Muscle layer of duodenum (tissue), 2 donors: ENCODE results near the gene FAM24B.
"Not testable (repeated sequence)": the region's sequence is repeated elsewhere in the genome, so short reads cannot be mapped to it uniquely, and the experiment has no call there.

Experiments
- H3K27ac ChIP-seq: one replicate; pipeline ENCODE4 v1.7.0; 2013; ENCODE audit warnings: mild to moderate bottlenecking, low read length
- H3K27me3 ChIP-seq: one replicate; pipeline ENCODE4 v1.7.0; 2013; ENCODE audit warnings: low read depth, mild to moderate bottlenecking, control low read depth, low read length
- H3K36me3 ChIP-seq, 2 donors: one replicate each; pipeline ENCODE4 v1.7.0; 2013; ENCODE audit warnings: low read length in 2 of 2, control low read depth in 1 of 2, mild to moderate bottlenecking in 1 of 2; ENCODE audit not compliant: insufficient read depth in 2 of 2, control insufficient read depth in 1 of 2
- H3K4me1 ChIP-seq, 2 donors: one replicate each; pipeline ENCODE4 v1.7.0; 2013; ENCODE audit warnings: low read length in 2 of 2, mild to moderate bottlenecking in 2 of 2, control low read depth in 1 of 2, moderate library complexity in 1 of 2; ENCODE audit not compliant: insufficient read depth in 2 of 2, control insufficient read depth in 1 of 2
- H3K4me3 ChIP-seq, 2 donors: one replicate each; pipeline ENCODE4 v1.7.0; 2013; ENCODE audit warnings: low read length in 2 of 2, low read depth in 1 of 2, mild to moderate bottlenecking in 1 of 2
- H3K9me3 ChIP-seq, 2 donors: one replicate each; pipeline ENCODE4 v1.7.0; 2013; ENCODE audit warnings: low read length in 2 of 2, control low read depth in 1 of 2, mild to moderate bottlenecking in 1 of 2; ENCODE audit not compliant: control insufficient read depth in 1 of 2
- donor health status: healthy.

Gene FAM24B

DNA sequence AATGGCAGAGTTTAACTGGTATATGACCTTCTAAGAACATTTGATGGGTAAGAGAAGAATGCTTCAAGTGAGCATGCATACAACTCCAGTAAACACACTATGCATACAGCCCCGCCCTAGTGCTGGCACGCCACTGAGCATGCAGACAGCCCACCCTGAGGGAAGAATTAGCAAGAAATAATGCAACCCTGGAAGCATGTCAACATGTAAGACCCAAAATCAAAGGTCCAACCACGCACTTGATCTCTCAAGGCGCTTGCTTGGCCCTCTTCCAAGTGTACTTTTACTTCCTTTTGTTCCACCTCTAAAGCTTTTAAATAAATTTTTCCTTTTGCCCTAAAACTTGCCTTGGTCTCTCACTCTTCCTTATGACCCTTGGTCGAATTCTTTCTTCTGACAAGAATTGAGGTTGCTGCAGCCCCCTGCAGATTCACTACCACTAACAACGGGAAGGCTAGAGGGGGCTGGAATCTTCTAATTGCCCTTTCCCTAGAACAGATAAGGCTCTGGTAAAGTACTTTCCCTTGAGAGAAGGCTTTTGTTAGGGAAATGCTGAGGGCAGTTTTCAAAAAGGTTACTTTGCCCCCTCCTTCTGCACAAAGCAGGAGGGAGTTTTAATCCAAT, 3.4 kb downstream of the FAM24B start:
- H3K27me3 ChIP-seq, result no peaks in the 10 kb centered on the region
- no peaks in the 10 kb centered on the region for H3K36me3 ChIP-seq
- no peaks in the 10 kb centered on the region for H3K9me3 ChIP-seq
- H3K4me3 ChIP-seq, result no peak overlapping the region
- H3K4me1 ChIP-seq, result peaks cover 10 to 15% of the 10 kb centered on the region in 2 donors
- H3K27ac ChIP-seq, result no peak overlapping the region

GRCh38 chr10:122871947-122872346, 7.4 kb downstream of the FAM24B start:
- not testable (repeated sequence) for H3K36me3 ChIP-seq, H3K27ac ChIP-seq, H3K4me3 ChIP-seq, H3K4me1 ChIP-seq, H3K27me3 ChIP-seq, H3K9me3 ChIP-seq

GRCh38 chr10:122868768-122869167, 10.6 kb downstream of the FAM24B start:
- not testable (repeated sequence) for H3K27me3 ChIP-seq, H3K4me1 ChIP-seq, H3K4me3 ChIP-seq, H3K27ac ChIP-seq, H3K9me3 ChIP-seq, H3K36me3 ChIP-seq

DNA sequence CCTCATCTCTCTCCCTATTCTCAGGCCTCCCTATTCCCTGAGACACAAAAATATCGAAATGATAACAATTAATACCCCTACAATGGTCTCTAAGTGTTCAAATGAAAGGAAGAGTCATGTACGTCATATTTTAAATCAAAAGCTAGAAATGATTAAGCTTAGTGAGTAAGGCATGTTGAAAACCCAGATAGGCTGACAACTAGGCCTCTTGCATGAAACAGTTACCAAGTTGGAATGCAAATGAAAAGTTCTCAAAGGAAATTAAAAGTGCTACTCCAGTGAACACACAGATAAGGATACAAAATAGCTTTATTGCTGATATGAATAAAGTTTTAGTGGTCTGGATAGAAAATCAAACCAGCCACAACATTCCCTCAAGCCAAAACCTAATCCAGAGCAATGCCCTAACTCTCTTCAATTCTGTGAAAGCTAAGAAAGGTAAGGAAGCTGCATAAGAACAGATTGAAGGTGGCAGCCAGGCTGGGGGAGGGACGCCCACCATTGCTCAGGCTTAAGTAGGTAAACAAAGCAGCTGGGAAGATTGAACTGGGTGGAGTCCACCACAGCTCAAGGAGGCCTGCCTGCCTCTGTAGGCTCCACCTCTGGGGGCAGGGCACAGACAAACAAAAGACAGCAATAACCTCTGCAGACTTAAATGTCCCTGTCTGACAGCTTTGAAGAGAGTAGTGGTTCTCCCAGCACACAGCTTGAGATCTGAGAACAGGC, 12.5 kb downstream of the FAM24B start:
- H3K27me3 ChIP-seq, H3K4me1 ChIP-seq, H3K4me3 ChIP-seq, H3K27ac ChIP-seq, H3K9me3 ChIP-seq, H3K36me3 ChIP-seq: not testable (repeated sequence)

- no peaks in the 10 kb centered on the region for H3K9me3 ChIP-seq
- H3K36me3 ChIP-seq, result no peaks in the 10 kb centered on the region
- H3K4me3 ChIP-seq, result no peak overlapping the region
Measured at GRCh38 chr10:122864901-122865300, 14.5 kb downstream of the FAM24B start.

DNA sequence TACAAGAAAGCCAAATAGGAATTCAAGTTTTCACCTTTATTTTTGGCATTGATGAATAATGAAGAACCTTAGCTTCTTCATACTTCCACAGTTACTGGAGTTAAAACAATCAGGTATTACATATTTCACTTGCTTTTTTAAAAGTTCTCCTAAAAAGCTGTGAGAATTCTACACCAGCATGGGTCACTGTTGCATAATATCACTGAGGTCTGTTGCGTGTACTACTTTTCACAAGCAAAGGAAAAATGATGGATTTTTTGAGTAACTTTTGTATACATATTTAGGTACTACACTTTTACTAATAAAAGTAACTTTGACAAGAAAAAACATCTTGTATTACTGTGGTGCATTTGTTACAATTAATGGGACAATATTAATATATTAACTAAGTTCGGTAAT, 15.2 kb downstream of the FAM24B start:
- Histone ChIP-seq H3K36me3 (no peaks in the 10 kb centered on the region), H3K9me3 (no peaks in the 10 kb centered on the region), H3K4me3 (no peak overlapping the region), H3K27ac (no peak overlapping the region), H3K4me1 (no peaks in the 10 kb centered on the region), H3K27me3 (no peaks in the 10 kb centered on the region)

More at GRCh38 chr10:122864901-122865300, 14.5 kb downstream of the FAM24B start:
- H3K27me3 ChIP-seq, result no peaks in the 10 kb centered on the region
- no peaks in the 10 kb centered on the region for H3K4me1 ChIP-seq
- H3K27ac ChIP-seq, result no peak overlapping the region

- Histone ChIP-seq H3K9me3 (no peaks in the 10 kb centered on the region), H3K4me1 (no peaks in the 10 kb centered on the region), H3K27me3 (no peaks in the 10 kb centered on the region), H3K4me3 (no peak overlapping the region), H3K36me3 (no peaks in the 10 kb centered on the region), H3K27ac (no peak overlapping the region)
Measured at GRCh38 chr10:122863216-122864193, 15.9 kb downstream of the FAM24B start.

GRCh38 chr10:122861711-122862161, 17.6 kb downstream of the FAM24B start:
- H3K4me3 ChIP-seq, result no peak overlapping the region
- no peaks in the 10 kb centered on the region for H3K9me3 ChIP-seq
- no peaks in the 10 kb centered on the region for H3K27me3 ChIP-seq
- no peak overlapping the region for H3K27ac ChIP-seq
- H3K4me1 ChIP-seq, result no peaks in the 10 kb centered on the region
- H3K36me3 ChIP-seq, result no peaks in the 10 kb centered on the region

DNA sequence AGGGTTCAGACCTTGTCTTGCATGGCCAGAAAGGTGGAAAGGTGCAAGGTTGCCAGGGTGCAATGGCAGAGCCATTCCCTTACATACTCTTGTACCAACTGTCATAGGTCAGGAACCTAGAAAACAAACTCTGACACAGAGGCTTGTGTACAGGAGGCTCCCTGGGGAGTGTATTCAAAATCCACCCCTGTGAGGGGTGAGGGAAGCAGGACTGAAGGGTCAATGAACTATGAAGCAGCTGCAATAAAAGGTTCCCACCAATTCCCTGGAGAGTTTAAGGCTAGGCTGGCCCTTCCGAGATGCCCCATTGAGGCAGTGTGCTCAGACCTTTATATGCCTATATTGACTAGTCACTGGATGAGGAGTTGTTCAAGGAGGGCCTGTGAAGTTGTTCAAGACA, 19.9 kb downstream of the FAM24B start:
- Histone ChIP-seq H3K27me3 (no peaks in the 10 kb centered on the region), H3K4me3 (no peak overlapping the region), H3K36me3 (peaks cover 0 to 4% of the 10 kb centered on the region in 2 donors), H3K4me1 (no peaks in the 10 kb centered on the region), H3K27ac (no peak overlapping the region), H3K9me3 (no peaks in the 10 kb centered on the region)

- H3K4me3 ChIP-seq, H3K27ac ChIP-seq, H3K9me3 ChIP-seq, H3K4me1 ChIP-seq, H3K27me3 ChIP-seq: not testable (repeated sequence)
- peaks cover 0 to 11% of the 10 kb centered on the region in 2 donors for H3K36me3 ChIP-seq
Measured at GRCh38 chr10:122858042-122858441, 21.3 kb downstream of the FAM24B start.

DNA sequence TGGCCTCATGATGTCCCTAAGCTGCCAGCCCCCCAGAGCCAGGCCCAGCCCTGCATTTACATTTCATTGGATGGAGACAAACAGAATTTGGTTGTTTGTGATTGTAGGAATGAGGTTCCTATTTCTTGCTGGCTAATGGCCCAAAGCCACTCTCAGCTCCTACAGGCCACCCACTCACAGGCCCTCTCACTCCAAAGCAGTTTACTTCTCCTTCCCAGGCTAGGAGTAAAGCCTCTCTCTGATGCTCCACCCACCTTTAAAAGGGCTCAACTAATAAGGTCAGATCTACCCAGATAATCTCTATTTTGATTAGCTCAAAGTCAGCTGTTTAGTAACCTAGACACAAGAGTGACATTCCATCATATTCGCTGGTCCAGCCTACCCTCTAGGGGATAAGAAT, 22.5 kb downstream of the FAM24B start:
- H3K4me1 ChIP-seq, result no peaks in the 10 kb centered on the region
- peaks cover 0 to 21% of the 10 kb centered on the region in 2 donors for H3K36me3 ChIP-seq
- no peak overlapping the region for H3K4me3 ChIP-seq
- H3K27me3 ChIP-seq, result no peaks in the 10 kb centered on the region
- H3K9me3 ChIP-seq, result peaks cover 0 to 3% of the 10 kb centered on the region in 2 donors
- H3K27ac ChIP-seq, result no peak overlapping the region
